ENCODE results near the gene SLC9A3. TPM values are rescaled to one million over a fixed set of nuclear protein-coding genes. Genes with fewer than 3 reads are reported as not detected.

The SLC9A3 gene
- total RNA-seq, 4 donors from 2014 or later, result 5.9 to 8.2 (median 7.6) TPM

GRCh38 chr5:432201-432927 lies 91.9 kb downstream of the SLC9A3 start:
- H3K9me3 ChIP-seq, result no peaks in the 10 kb centered on the region
- 72 to 79% methylated on average over 17 of the region's 18 CpGs for WGBS, 2 donors
- no peaks in the 10 kb centered on the region for H3K27me3 ChIP-seq
- no peaks in the 10 kb centered on the region for H3K4me1 ChIP-seq
- H3K4me3 ChIP-seq (replicated peaks in 1 of 3), result no peak overlapping the region
- no peak overlapping the region for H3K27ac ChIP-seq
- intact Hi-C loops (cut with DNase I), result no loop called here
- H3K36me3 ChIP-seq, result no peaks in the 10 kb centered on the region
- no peak for DNase-seq
- TF ChIP-seq POLR2A (IDR thresholded peaks at IDR 0.05), result no peak
- TF ChIP-seq CTCF (IDR thresholded peaks at IDR 0.05), result no peak

GRCh38 chr5:431711-432050 lies 92.6 kb downstream of the SLC9A3 start:
- TF ChIP-seq POLR2A (IDR thresholded peaks at IDR 0.05), result no peak
- TF ChIP-seq CTCF (IDR thresholded peaks at IDR 0.05), result no peak
- H3K4me1 ChIP-seq, result no peaks in the 10 kb centered on the region
- intact Hi-C loops (cut with DNase I), result no loop called here
- H3K9me3 ChIP-seq, result no peaks in the 10 kb centered on the region
- H3K27me3 ChIP-seq, result no peaks in the 10 kb centered on the region
- DNase-seq, result no peak
- H3K36me3 ChIP-seq, result no peaks in the 10 kb centered on the region
- no peak overlapping the region for H3K27ac ChIP-seq
- 74 to 98% methylated on average over 4 of the region's 4 CpGs for WGBS, 2 donors
- H3K4me3 ChIP-seq (replicated peaks in 1 of 3), result no peak overlapping the region

- TF ChIP-seq POLR2A (IDR thresholded peaks at IDR 0.05), result no peak
- peak in 2 of 6 experiments; percentile 38 to 40 for TF ChIP-seq CTCF (IDR thresholded peaks at IDR 0.05)
These were observed 93.1 kb downstream of the SLC9A3 start for GRCh38 chr5:431001-431710.

GRCh38 chr5:430214-430925 lies 93.9 kb downstream of the SLC9A3 start:
- Histone ChIP-seq H3K27ac (no peak overlapping the region), H3K4me1 (no peaks in the 10 kb centered on the region), H3K27me3 (no peaks in the 10 kb centered on the region), H3K9me3 (no peaks in the 10 kb centered on the region), H3K4me3 (replicated peaks in 1 of 3) (no peak overlapping the region), H3K36me3 (no peaks in the 10 kb centered on the region)
- no peak for DNase-seq
- intact Hi-C loops (cut with DNase I), result no loop called here
- no peak for TF ChIP-seq POLR2A (IDR thresholded peaks at IDR 0.05)
- TF ChIP-seq CTCF (IDR thresholded peaks at IDR 0.05), result no peak
- 86 to 89% methylated on average over 25 of the region's 25 CpGs for WGBS, 2 donors

More at GRCh38 chr5:431001-431710, 93.1 kb downstream of the SLC9A3 start:
- peak in 1 of 2 donors; percentile 19 for DNase-seq
- no peak overlapping the region for H3K4me3 ChIP-seq (replicated peaks in 1 of 3)
- H3K36me3 ChIP-seq, result no peaks in the 10 kb centered on the region
- intact Hi-C loops (cut with DNase I), result no loop called here
- H3K9me3 ChIP-seq, result no peaks in the 10 kb centered on the region
- no peak overlapping the region for H3K27ac ChIP-seq
- WGBS, 2 donors, result 41 to 43% methylated on average over 12 to 16 of the region's 18 CpGs
- no peaks in the 10 kb centered on the region for H3K27me3 ChIP-seq
- H3K4me1 ChIP-seq, result no peaks in the 10 kb centered on the region
